Upper lobe of left lung (tissue), 6 donors: ENCODE results near the gene CTDP1. TPM values are rescaled to one million over a fixed set of nuclear protein-coding genes. Genes with fewer than 3 reads are reported as not detected.

Source experiments
- ATAC-seq, 2 donors: fragments of 200-7000 bp; cut with Tn5 transposase; one replicate each; pipeline ENCODE4 v1.9.1; 2022; ENCODE audit warnings: mild to moderate bottlenecking in 2 of 2, moderate library complexity in 2 of 2; ENCODE audit not compliant: low FRiP score in 2 of 2
- DNase-seq, 2 donors: peaks; one replicate each; pipeline ENCODE4 v3.0.0-alpha.2; 2019 to 2020
- H3K27ac ChIP-seq, 4 donors: fragments of 200-600 bp; sonication (generic); one replicate each; pipeline ENCODE4 v1.5.1; 2016 to 2019
- H3K27me3 ChIP-seq, 4 donors: fragments of 200-600 bp; sonication (generic); one replicate each; pipeline ENCODE4 v1.5.1; 2017 to 2019
- H3K36me3 ChIP-seq, 4 donors: fragments of 200-600 bp; sonication (generic); one replicate each; pipeline ENCODE4 v1.5.1; 2016 to 2019
- H3K4me1 ChIP-seq, 4 donors: fragments of 200-600 bp; sonication (generic); one replicate each; pipeline ENCODE4 v1.5.1; 2018 to 2019
- H3K4me3 ChIP-seq, 4 donors: fragments of 200-600 bp; sonication (generic); one replicate each; pipeline ENCODE4 v1.5.1; 2017 to 2019; ENCODE audit warnings: mild to moderate bottlenecking in 2 of 4, moderate library complexity in 1 of 4
- H3K9me3 ChIP-seq, 4 donors: fragments of 200-600 bp; sonication (generic); one replicate each; pipeline ENCODE4 v1.5.1; 2018 to 2019
- CTCF ChIP-seq, 6 experiments: fragments of 450-650 bp in 4 of 6; fragments of 200-600 bp in 2 of 6; sonication (generic) in 2 of 6; IDR thresholded peaks; one replicate each; pipeline ENCODE4 v1.5.1; 2016 to 2019; ENCODE audit warnings: antibody characterized with exemption in 6 of 6
- EP300 ChIP-seq, 4 donors: sonication (generic); formaldehyde crosslinking; IDR thresholded peaks; one replicate each; pipeline ENCODE4 v1.5.1; 2017; ENCODE audit warnings: antibody characterized with exemption in 4 of 4, control low read depth in 2 of 4
- POLR2A ChIP-seq, 4 donors: fragments of 450-650 bp; IDR thresholded peaks; one replicate each; pipeline ENCODE4 v1.5.1; 2016 to 2017; ENCODE audit warnings: antibody characterized with exemption in 4 of 4, mild to moderate bottlenecking in 2 of 4
- POLR2AphosphoS5 ChIP-seq, 2 donors: sonication (generic); formaldehyde crosslinking; IDR thresholded peaks; one replicate each; pipeline ENCODE4 v1.5.1; 2017; ENCODE audit warnings: antibody characterized with exemption in 2 of 2
- WGBS, 2 donors: methylation state at CpG; one replicate each; pipeline ENCODE4 v1.1.5; 2017 to 2018; 5-methylcytosine and 5-hydroxymethylcytosine counted together
- total RNA-seq, 6 donors: library from RNA; depleted of rRNA in 4 of 6; stranded (reverse); fragments of >200 nt in 4 of 6; gene quantifications; one replicate each; pipeline versions ENCODE4 v1.1.0 to v1.2.1, GENCODE V29; 2016 to 2021
- donor health status: DM: no; HTN: no; CAD: no; lungs with moderate emphysema.
- donor health status: DM: no; HTN: yes; CAD: no; lungs with severe emphysema.

The CTDP1 gene
- total RNA-seq, 6 donors from 2014 or later: 21.3 to 44.7 (median 29.7) TPM

GRCh38 chr18:79778291-79778791, 98.7 kb downstream of the CTDP1 start:
- no peaks in the 10 kb centered on the region for H3K4me1 ChIP-seq
- H3K27ac ChIP-seq: no peak overlapping the region
- ATAC-seq (no peak), DNase-seq (peak; percentile 16 to 83)
- H3K27me3 ChIP-seq: no peaks in the 10 kb centered on the region
- H3K9me3 ChIP-seq: no peaks in the 10 kb centered on the region
- H3K4me3 ChIP-seq: no peak overlapping the region
- TF ChIP-seq POLR2AphosphoS5 (IDR thresholded peaks at IDR 0.05) (no peak), CTCF (IDR thresholded peaks at IDR 0.05) (no peak), POLR2A (IDR thresholded peaks at IDR 0.05) (no peak), EP300 (IDR thresholded peaks at IDR 0.05) (no peak)
- no peaks in the 10 kb centered on the region for H3K36me3 ChIP-seq
- WGBS, 2 donors: 50 to 62% methylated on average over 9 to 26 of the region's 26 CpGs

GRCh38 chr18:79779021-79779699, 99.6 kb downstream of the CTDP1 start:
- ATAC-seq: no peak
- no peak overlapping the region for H3K4me3 ChIP-seq
- no peaks in the 10 kb centered on the region for H3K9me3 ChIP-seq
- H3K4me1 ChIP-seq: no peaks in the 10 kb centered on the region
- H3K27me3 ChIP-seq: no peaks in the 10 kb centered on the region
- DNase-seq: peak; percentile 11 to 70
- 79 to 82% methylated on average over 19 to 29 of the region's 29 CpGs for WGBS, 2 donors
- TF ChIP-seq EP300 (IDR thresholded peaks at IDR 0.05) (no peak), POLR2AphosphoS5 (IDR thresholded peaks at IDR 0.05) (no peak)
- no peak overlapping the region for H3K27ac ChIP-seq
- no peaks in the 10 kb centered on the region for H3K36me3 ChIP-seq

- DNase-seq (peak; percentile 6 to 65), ATAC-seq (no peak)
- Histone ChIP-seq H3K4me3 (no peak overlapping the region), H3K4me1 (no peaks in the 10 kb centered on the region), H3K27ac (no peak overlapping the region), H3K27me3 (no peaks in the 10 kb centered on the region), H3K9me3 (no peaks in the 10 kb centered on the region), H3K36me3 (no peaks in the 10 kb centered on the region)
- TF ChIP-seq POLR2AphosphoS5 (IDR thresholded peaks at IDR 0.05): no peak
- no peak for TF ChIP-seq POLR2A (IDR thresholded peaks at IDR 0.05)
- TF ChIP-seq EP300 (IDR thresholded peaks at IDR 0.05): no peak
- TF ChIP-seq CTCF (IDR thresholded peaks at IDR 0.05): no peak
- 82 to 89% methylated on average over 9 to 18 of the region's 18 CpGs for WGBS, 2 donors
These were observed 100.1 kb downstream of the CTDP1 start for GRCh38 chr18:79779700-79780190.

GRCh38 chr18:79780547-79780946, 100.9 kb downstream of the CTDP1 start:
- H3K27me3 ChIP-seq: peaks cover 0 to 2% (median 0%) of the 10 kb centered on the region in 4 donors
- no peak overlapping the region for H3K4me3 ChIP-seq
- DNase-seq (peak in 1 of 2 donors; percentile 16), ATAC-seq (no peak)
- H3K27ac ChIP-seq: no peak overlapping the region
- no peak for TF ChIP-seq POLR2A (IDR thresholded peaks at IDR 0.05)
- no peak for TF ChIP-seq CTCF (IDR thresholded peaks at IDR 0.05)
- TF ChIP-seq EP300 (IDR thresholded peaks at IDR 0.05): no peak
- TF ChIP-seq POLR2AphosphoS5 (IDR thresholded peaks at IDR 0.05): no peak
- 82 to 85% methylated on average over 7 to 8 of the region's 8 CpGs for WGBS, 2 donors
- no peaks in the 10 kb centered on the region for H3K9me3 ChIP-seq
- no peaks in the 10 kb centered on the region for H3K36me3 ChIP-seq
- no peaks in the 10 kb centered on the region for H3K4me1 ChIP-seq

- no peaks in the 10 kb centered on the region for H3K36me3 ChIP-seq
- no peak overlapping the region for H3K4me3 ChIP-seq
- no peak overlapping the region for H3K27ac ChIP-seq
- WGBS, 2 donors: 80 to 82% methylated on average over 9 to 17 of the region's 17 CpGs
- no peaks in the 10 kb centered on the region for H3K4me1 ChIP-seq
- no peak for TF ChIP-seq EP300 (IDR thresholded peaks at IDR 0.05)
- no peak for TF ChIP-seq POLR2AphosphoS5 (IDR thresholded peaks at IDR 0.05)
- no peak for TF ChIP-seq CTCF (IDR thresholded peaks at IDR 0.05)
- no peak for TF ChIP-seq POLR2A (IDR thresholded peaks at IDR 0.05)
- no peaks in the 10 kb centered on the region for H3K9me3 ChIP-seq
- ATAC-seq (no peak), DNase-seq (peak in 1 of 2 donors; percentile 18)
- H3K27me3 ChIP-seq: peaks cover 0 to 2% (median 0%) of the 10 kb centered on the region in 4 donors
These were observed 101.8 kb downstream of the CTDP1 start for GRCh38 chr18:79781331-79781941.
